ENCODE measurements around the gene TMEM130. TPM values are rescaled to one million over a fixed set of nuclear protein-coding genes. Genes with fewer than 3 reads are reported as not detected.

TMEM130 gene
- total and polyA plus RNA-seq, 9 donors: 0.12 to 1.6 (median 0.73) TPM

- no peak for TF ChIP-seq EP300 (IDR thresholded peaks at IDR 0.05)
- no peak for TF ChIP-seq POLR2A (IDR thresholded peaks at IDR 0.05)
- TF ChIP-seq CTCF (IDR thresholded peaks at IDR 0.05): no peak
- WGBS, 3 donors: 2 to 4% (median 4%) methylated on average over 29 of the region's 29 CpGs
- no peaks in the 10 kb centered on the region for H3K9me3 ChIP-seq
- H3K27me3 ChIP-seq: no peaks in the 10 kb centered on the region
- peak overlapping the region; percentile 90 to 96 for H3K27ac ChIP-seq
- no peaks in the 10 kb centered on the region for H3K36me3 ChIP-seq
- peak overlapping the region; percentile 95 for H3K4me3 ChIP-seq
- peaks cover 11% of the 10 kb centered on the region for H3K4me1 ChIP-seq (ENCODE audit: insufficient read depth)
- peak in 1 of 5 donors; percentile 22 for DNase-seq
- intact Hi-C loops (cut with DNase I): no loop called here
These were observed 9.6 kb upstream of the TMEM130 start for GRCh38 chr7:98879198-98879978.

GRCh38 chr7:98878365-98879197, 8.8 kb upstream of the TMEM130 start, which contains the start of gene TRRAP:
TSS of gene TRRAP (plus strand) at chr7:98878532. CDS start at chr7:98881151, 2,619 bp downstream.
- Histone ChIP-seq H3K9me3 (no peaks in the 10 kb centered on the region), H3K27ac (peak within 1 kb of the TSS; percentile 90 to 96), H3K4me3 (peak within 1 kb of the TSS; percentile 95), H3K36me3 (no peaks in the 10 kb centered on the region), H3K27me3 (no peaks in the 10 kb centered on the region), H3K4me1 (ENCODE audit: insufficient read depth) (peaks cover 11% of the 10 kb centered on the region)
- TF ChIP-seq POLR2A (IDR thresholded peaks at IDR 0.05): peak; percentile 32
- peak; percentile 89 to 94 (median 92) for TF ChIP-seq CTCF (IDR thresholded peaks at IDR 0.05)
- TF ChIP-seq EP300 (IDR thresholded peaks at IDR 0.05): no peak
- peak; percentile 60 to 85 (median 75) for DNase-seq
- intact Hi-C loops (cut with DNase I): no loop called here
- WGBS, 3 donors: 0% methylated on average over 50 to 113 of the region's 113 CpGs

- Histone ChIP-seq H3K36me3 (no peaks in the 10 kb centered on the region), H3K4me1 (ENCODE audit: insufficient read depth) (peaks cover 11% of the 10 kb centered on the region), H3K27ac (peak overlapping the region; percentile 90 to 96), H3K27me3 (no peaks in the 10 kb centered on the region), H3K9me3 (no peaks in the 10 kb centered on the region), H3K4me3 (peak overlapping the region; percentile 95)
- 12 to 23% (median 19%) methylated on average over 16 to 18 of the region's 18 CpGs for WGBS, 3 donors
- DNase-seq: peak in 1 of 5 donors; percentile 16
- TF ChIP-seq CTCF (IDR thresholded peaks at IDR 0.05): no peak
- no peak for TF ChIP-seq POLR2A (IDR thresholded peaks at IDR 0.05)
- TF ChIP-seq EP300 (IDR thresholded peaks at IDR 0.05): no peak
- intact Hi-C loops (cut with DNase I): no loop called here
These were observed 8.0 kb upstream of the TMEM130 start for GRCh38 chr7:98877692-98878364.

GRCh38 chr7:98877146-98877545, 7.3 kb upstream of the TMEM130 start:
- Histone ChIP-seq H3K9me3 (no peaks in the 10 kb centered on the region), H3K27ac (no peak overlapping the region), H3K36me3 (no peaks in the 10 kb centered on the region), H3K27me3 (no peaks in the 10 kb centered on the region), H3K4me1 (ENCODE audit: insufficient read depth) (peaks cover 11% of the 10 kb centered on the region), H3K4me3 (no peak overlapping the region)
- intact Hi-C loops (cut with DNase I): no loop called here
- TF ChIP-seq CTCF (IDR thresholded peaks at IDR 0.05) (no peak), EP300 (IDR thresholded peaks at IDR 0.05) (no peak), POLR2A (IDR thresholded peaks at IDR 0.05) (no peak)
- WGBS, 3 donors: 71 to 81% (median 72%) methylated on average over 6 of the region's 6 CpGs
- no peak for DNase-seq
